GM18505 (cell line): ENCODE data around the gene SOHLH2.

Source experiments
- ATAC-seq: cut with Tn5 transposase; IDR thresholded peaks from one replicate; pipeline ENCODE4 v1.9.1; 2021; ENCODE audit not compliant: unreplicated experiment
- POLR2A ChIP-seq: IDR thresholded peaks from 4 replicates; pipeline ENCODE4 v1.6.1; 2011; ENCODE audit warnings: borderline replicate concordance; ENCODE audit not compliant: insufficient read depth, insufficient read length; ENCODE audit errors: extremely low read depth

Gene SOHLH2

DNA sequence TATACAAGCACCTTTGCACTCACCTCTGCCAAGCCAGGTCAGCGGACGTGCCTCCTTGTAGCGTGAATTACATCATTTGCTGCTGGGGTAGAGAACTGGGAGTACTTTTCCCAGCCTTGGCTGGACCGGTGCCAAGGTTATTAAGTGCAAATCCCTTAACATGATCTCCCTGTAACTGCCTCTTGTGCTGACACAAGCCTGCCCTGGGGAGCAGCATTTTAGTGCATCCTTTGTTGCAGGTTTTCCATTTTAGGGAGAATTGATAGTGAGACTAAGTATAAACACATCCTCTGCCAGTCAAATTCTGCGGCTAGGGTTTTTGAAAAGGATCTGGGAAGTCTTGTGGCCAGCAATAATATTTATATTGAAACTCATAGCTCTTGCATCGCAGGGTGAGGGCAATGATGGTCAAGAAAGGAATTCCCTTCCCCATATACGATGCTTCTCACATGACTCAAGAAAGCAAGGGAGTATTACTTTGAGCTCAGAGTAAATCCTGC lies 50.5 kb downstream of the SOHLH2 start:
- ATAC-seq: no peak
- no peak for TF ChIP-seq POLR2A

DNA sequence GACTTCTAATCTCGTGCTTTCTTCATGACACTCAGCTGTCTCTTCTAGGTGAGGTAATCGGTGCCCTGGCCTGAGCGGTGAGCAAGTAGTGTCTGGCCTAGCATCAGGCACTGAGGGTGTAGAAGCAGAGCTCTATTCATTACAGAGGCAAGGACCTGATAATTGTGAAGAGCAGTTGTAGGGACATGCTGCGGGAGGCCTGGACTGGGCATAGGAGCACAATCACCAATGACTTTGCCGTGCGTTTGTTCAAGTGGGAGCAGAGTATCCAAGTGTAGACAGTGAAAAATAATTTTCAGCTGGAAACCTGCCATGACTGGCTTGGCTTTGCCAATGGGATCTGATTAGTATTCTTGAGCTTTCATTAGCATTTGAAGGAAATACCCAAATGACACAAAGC lies 51.1 kb downstream of the SOHLH2 start:
- TF ChIP-seq POLR2A: no peak
- no peak for ATAC-seq

- no peak for TF ChIP-seq POLR2A
- no peak for ATAC-seq
Observed at GRCh38 chr13:36160297-36160696, 54.1 kb downstream of the SOHLH2 start.

DNA sequence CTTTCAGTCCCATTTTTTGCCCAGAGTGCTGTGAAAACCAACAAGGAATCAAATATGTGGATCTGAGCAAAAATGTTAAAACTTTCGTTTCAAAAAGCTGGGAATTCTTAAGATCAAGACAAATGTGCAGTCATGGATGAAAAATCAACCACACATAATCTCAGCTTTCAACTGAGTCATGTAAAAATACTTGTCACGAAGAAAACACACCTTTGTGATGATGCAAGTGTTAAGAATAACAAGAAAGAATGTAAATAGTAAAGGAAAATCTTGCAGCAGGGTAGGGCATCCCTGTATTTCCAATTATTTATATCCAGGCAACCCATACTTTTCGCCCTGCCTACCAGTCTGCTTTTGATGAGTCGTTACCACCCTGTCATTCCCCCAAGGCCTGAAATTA lies 55.7 kb downstream of the SOHLH2 start:
- no peak for TF ChIP-seq POLR2A
- no peak for ATAC-seq

DNA sequence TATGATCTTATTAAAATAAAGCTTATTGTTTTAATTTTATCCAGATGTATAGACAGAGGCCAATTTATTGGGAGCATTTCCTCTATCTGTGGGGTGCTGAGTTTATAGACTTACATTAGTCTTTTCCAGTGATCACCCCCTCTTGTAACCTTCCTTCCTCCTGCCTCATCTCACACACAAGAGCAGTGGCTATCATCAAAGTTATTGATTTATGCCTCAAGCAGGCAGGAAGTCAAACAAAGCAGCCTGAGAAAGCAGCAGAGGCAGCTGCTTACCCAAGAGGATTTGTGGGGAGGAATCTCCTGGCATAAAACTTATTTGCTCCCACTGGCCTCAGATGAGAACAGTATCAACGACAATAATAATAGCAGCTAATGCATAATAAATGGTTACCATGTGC lies 56.9 kb downstream of the SOHLH2 start:
- no peak for ATAC-seq
- no peak for TF ChIP-seq POLR2A

- TF ChIP-seq POLR2A: no peak
- no peak for ATAC-seq
Observed at GRCh38 chr13:36154567-36155291, 59.6 kb downstream of the SOHLH2 start.

- no peak for ATAC-seq
- TF ChIP-seq POLR2A: no peak
Observed at GRCh38 chr13:36151591-36151990, 62.8 kb downstream of the SOHLH2 start.

DNA sequence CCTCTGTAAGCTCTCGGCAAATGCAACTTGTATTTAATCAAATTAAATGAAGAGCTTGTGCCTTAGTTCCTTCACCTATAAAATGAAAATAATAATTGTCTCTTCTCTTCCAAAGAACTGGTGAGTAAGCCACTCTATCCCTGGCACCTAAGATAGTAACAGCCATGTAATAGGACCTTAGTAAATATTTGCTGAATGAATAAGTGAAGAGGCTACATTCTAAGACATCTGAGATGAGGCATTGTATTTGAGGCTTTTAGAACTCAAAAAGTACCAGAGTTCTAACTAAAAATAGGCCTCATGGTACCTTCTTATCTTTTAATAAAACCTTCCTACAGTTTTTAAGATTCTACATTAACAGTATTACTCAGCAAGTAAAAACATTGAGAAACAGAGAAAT lies 65.9 kb downstream of the SOHLH2 start:
- no peak for ATAC-seq
- TF ChIP-seq POLR2A: no peak

GRCh38 chr13:36147330-36147729 lies 67.0 kb downstream of the SOHLH2 start:
- TF ChIP-seq POLR2A: no peak
- no peak for ATAC-seq

DNA sequence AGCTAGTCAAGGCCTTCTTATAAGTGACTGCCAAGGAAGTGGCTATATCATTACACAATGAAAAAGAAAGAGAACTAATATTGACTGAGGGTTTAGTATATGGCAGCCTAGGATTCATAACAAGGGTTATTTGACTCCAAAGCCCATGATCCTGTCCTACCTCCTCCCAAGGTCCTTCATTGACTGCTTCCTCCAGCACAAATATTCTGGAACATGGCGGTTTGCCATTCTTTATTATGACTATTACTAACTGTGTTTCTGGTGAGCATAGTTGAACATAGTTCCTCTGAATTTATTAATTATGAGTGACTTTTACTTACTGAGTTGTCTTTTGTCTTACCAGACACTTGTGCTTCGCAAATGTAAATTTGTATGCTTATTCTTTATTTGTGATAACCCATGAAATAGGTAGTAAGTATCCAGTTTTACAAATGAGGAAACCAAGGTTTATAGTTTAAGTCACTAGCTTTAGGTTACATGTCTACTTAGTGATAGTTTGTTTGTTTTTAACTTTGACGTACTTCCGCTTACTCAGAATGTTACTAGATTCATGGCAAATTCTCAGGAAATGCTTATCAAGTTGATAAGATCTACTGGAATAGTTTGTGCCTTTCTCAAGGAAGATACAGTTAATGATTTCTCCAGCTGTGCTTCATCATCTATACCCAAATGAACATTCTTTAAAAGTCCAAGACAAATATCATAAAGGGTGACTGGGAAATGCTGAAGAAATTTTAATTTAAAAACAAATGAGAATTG lies 67.7 kb downstream of the SOHLH2 start:
- ATAC-seq: no peak

GRCh38 chr13:36143738-36144137 lies 70.6 kb downstream of the SOHLH2 start:
- TF ChIP-seq POLR2A: no peak

More for the DNA sequence above, 67.7 kb downstream of the SOHLH2 start:
- TF ChIP-seq POLR2A: no peak

DNA sequence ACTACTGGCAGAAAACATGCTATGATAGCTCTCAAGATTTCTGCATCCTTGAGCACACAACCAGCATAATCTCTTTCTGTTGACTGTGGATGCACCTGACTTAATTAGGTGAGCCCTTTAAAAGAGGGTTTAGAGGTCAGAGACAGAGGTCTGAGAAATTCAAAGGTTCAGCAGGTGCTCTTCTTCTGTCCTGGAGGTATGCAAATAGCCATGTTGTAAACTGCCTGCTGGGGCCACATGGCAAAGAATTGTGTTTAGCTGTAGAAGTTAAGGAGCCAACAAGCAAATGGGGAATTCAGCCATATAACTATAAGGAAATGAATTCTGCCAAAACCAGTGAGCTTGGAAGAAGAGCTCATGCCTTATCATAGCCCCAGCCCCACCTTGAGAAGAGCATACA lies 71.6 kb downstream of the SOHLH2 start:
- TF ChIP-seq POLR2A: no peak

More at GRCh38 chr13:36143738-36144137, 70.6 kb downstream of the SOHLH2 start:
- no peak for ATAC-seq

DNA sequence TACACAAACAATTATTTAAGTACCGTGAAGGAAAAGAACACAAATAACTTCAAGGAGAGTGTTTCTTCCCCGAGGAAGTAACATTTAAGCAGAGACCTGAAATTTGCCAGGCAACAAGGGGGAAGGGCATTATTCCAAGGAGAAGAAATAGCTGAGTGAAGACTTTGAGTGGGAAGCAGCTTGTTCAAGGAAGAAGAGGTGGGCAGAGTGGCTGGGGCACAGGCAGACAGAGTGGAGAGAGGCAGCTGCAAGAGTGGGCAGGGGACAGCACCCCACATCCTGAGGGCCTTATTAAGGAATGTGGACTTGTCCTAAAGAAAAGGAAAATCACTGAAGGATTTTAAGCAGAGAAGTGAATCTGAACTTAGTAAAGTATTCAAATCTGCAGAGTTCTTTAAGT lies 78.5 kb downstream of the SOHLH2 start:
- no peak for ATAC-seq
- no peak for TF ChIP-seq POLR2A

More for the DNA sequence above, 71.6 kb downstream of the SOHLH2 start:
- no peak for ATAC-seq

- no peak for ATAC-seq
- no peak for TF ChIP-seq POLR2A
Observed at GRCh38 chr13:36134632-36135031, 79.7 kb downstream of the SOHLH2 start.

- TF ChIP-seq POLR2A: no peak
- no peak for ATAC-seq
Observed at GRCh38 chr13:36133950-36134626, 80.3 kb downstream of the SOHLH2 start.
